HFFc6 (cell line): Measurements from ENCODE around the gene TDRD9. TPM values are rescaled to one million over a fixed set of nuclear protein-coding genes. Genes with fewer than 3 reads are reported as not detected.

Experiments used
- DNase-seq: peaks from one replicate; pipeline ENCODE4 v3.0.0-alpha.2; 2018
- H3K27ac Mint-ChIP-seq: 2 replicates; pipeline ENCODE4 v1.8.0; 2020; ENCODE audit warnings: mild to moderate bottlenecking, mixed read lengths
- H3K27me3 Mint-ChIP-seq: 2 replicates; pipeline ENCODE4 v1.8.0; 2021; ENCODE audit warnings: mild to moderate bottlenecking, moderate library complexity, mixed read lengths; ENCODE audit not compliant: insufficient read depth
- H3K36me3 Mint-ChIP-seq: 2 replicates; pipeline ENCODE4 v1.8.0; 2021; ENCODE audit warnings: low read depth, mixed read lengths
- H3K4me1 Mint-ChIP-seq: 2 replicates; pipeline ENCODE4 v1.8.0; 2020; ENCODE audit warnings: low read depth, mixed read lengths
- H3K4me3 Mint-ChIP-seq: 2 replicates; pipeline ENCODE4 v1.8.0; 2020; ENCODE audit warnings: mild to moderate bottlenecking, moderate library complexity, mixed read lengths
- H3K9me3 Mint-ChIP-seq: 2 replicates; pipeline ENCODE4 v1.8.0; 2020; ENCODE audit warnings: mild to moderate bottlenecking, mixed read lengths
- CTCF ChIP-seq: fragments of 200-600 bp; sonication (generic); IDR thresholded peaks from 2 replicates; pipeline ENCODE4 v1.5.0; 2021; ENCODE audit warnings: antibody characterized with exemption, mild to moderate bottlenecking
- total RNA-seq, 6 experiments: library from RNA; stranded (reverse); fragmentation: NEBNext Ultra II Directional; extraction: Animal tissue kit (Norgen Biotek cat#: 25700); gene quantifications; 2 replicates in 1 of 6; 3 replicates in 5 of 6; pipeline ENCODE4 v1.2.3, GENCODE V29; 2021

Gene TDRD9
- total RNA-seq, 6 experiments from 2014 or later: not detected

DNA sequence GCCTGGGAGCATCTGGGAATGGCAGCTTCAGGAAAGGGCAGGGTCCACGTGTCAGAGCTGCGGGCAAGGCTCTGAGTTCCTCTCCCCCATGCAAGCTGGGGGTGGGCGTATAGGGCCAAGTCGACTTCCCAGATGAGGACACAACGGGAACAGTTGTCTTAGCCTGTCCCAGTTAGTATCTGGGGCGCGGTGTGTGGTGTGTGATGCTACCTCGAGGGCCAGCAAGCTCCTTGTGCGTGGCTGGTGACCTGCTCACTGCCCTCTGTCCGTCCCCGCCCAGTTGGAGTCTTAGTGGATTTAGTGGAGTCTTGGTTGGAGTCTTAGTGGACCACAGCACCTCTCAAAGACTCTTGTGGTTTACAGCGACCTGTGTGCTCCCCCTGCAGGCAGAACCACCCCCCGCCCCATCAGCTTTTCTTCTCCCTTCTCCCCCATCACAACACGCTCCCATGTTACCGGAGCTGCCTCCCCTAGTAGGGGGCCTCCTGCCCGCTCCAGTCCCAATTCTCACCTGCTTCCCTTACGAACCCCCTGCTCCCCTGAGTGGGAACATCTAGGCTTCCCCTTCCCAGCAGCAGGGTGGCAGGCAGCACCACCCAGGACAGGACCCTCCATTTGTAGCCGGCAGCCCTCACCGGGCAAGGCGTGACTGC, 165.9 kb downstream of the TDRD9 start:
- H3K36me3 Mint-ChIP-seq: no peaks in the 10 kb centered on the region
- H3K9me3 Mint-ChIP-seq: no peaks in the 10 kb centered on the region
- DNase-seq: no peak
- no peak overlapping the region for H3K27ac Mint-ChIP-seq
- H3K27me3 Mint-ChIP-seq: peaks cover 2% of the 10 kb centered on the region
- TF ChIP-seq CTCF: no peak
- no peak overlapping the region for H3K4me3 Mint-ChIP-seq
- H3K4me1 Mint-ChIP-seq: no peaks in the 10 kb centered on the region

GRCh38 chr14:104094709-104095425, 166.6 kb downstream of the TDRD9 start:
- Mint-ChIP-seq H3K9me3 (no peaks in the 10 kb centered on the region), H3K36me3 (no peaks in the 10 kb centered on the region), H3K4me1 (no peaks in the 10 kb centered on the region), H3K4me3 (no peak overlapping the region), H3K27ac (no peak overlapping the region), H3K27me3 (peaks cover 2% of the 10 kb centered on the region)
- peak; percentile 13 for DNase-seq
- peak; percentile 94 for TF ChIP-seq CTCF

DNA sequence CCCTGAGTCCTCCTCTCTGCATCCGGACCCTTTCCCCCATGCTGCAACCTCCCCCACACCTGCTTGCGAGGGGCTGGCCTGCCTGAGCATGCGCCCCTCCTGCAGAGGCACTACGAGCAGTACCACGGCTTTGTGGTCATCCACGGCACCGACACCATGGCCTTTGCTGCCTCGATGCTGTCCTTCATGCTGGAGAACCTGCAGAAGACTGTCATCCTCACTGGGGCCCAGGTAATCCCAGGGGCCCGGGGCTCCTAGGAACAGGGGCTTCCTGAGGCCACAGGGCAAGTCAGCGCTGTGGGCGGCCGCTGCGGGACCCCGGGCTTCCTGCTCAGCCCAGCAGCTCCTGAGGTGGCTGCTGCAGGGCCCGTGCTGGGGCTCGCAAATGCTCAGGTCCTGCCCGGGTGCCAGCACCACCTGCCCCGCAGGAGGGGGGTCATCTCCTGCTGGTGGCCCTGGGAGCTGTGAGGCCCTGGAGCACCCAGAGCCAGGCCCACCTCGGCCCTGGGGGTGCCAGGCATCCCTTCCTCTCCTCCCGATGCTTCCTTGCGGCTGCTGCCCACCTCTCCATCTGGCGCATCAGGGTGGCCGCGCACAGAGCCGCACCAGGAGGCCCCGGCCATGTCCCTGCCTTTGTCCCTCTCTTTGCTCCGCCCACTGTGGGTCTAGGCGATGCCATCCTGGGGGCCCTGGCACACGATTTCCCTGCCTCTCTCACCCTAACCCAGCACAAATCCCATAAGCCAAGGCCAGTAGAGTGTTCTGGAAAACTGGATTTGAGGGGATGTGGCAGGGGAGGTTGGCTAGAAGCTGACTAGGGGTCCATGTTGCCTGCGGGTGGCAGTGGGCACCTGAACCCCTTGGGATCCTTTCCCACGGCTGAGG, 167.4 kb downstream of the TDRD9 start:
- H3K9me3 Mint-ChIP-seq: no peaks in the 10 kb centered on the region
- H3K36me3 Mint-ChIP-seq: no peaks in the 10 kb centered on the region
- H3K27me3 Mint-ChIP-seq: peaks cover 2% of the 10 kb centered on the region
- no peak for TF ChIP-seq CTCF
- H3K27ac Mint-ChIP-seq: no peak overlapping the region
- H3K4me3 Mint-ChIP-seq: no peak overlapping the region
- H3K4me1 Mint-ChIP-seq: no peaks in the 10 kb centered on the region
- DNase-seq: no peak

GRCh38 chr14:104096318-104096717, 168.1 kb downstream of the TDRD9 start:
- DNase-seq: no peak
- no peaks in the 10 kb centered on the region for H3K4me1 Mint-ChIP-seq
- H3K9me3 Mint-ChIP-seq: no peaks in the 10 kb centered on the region
- H3K4me3 Mint-ChIP-seq: no peak overlapping the region
- peaks cover 2% of the 10 kb centered on the region for H3K27me3 Mint-ChIP-seq
- H3K36me3 Mint-ChIP-seq: no peaks in the 10 kb centered on the region
- no peak overlapping the region for H3K27ac Mint-ChIP-seq
- TF ChIP-seq CTCF: no peak

- H3K9me3 Mint-ChIP-seq: no peaks in the 10 kb centered on the region
- DNase-seq: no peak
- peak; percentile 29; the same call in 1 of the 2 replicates for TF ChIP-seq CTCF
- no peaks in the 10 kb centered on the region for H3K36me3 Mint-ChIP-seq
- no peak overlapping the region for H3K27ac Mint-ChIP-seq
- peaks cover 3% of the 10 kb centered on the region; the same call in 1 of the 2 replicates for H3K27me3 Mint-ChIP-seq
- no peak overlapping the region for H3K4me3 Mint-ChIP-seq
- no peaks in the 10 kb centered on the region for H3K4me1 Mint-ChIP-seq
Observed at GRCh38 chr14:104096751-104097700, 168.8 kb downstream of the TDRD9 start.
